OCI-LY3 (cell line): ENCODE measurements around the gene COPS3.

Experiments used
- H2AFZ ChIP-seq: fragments of 200-600, 300-600 bp; shearing (Covaris generic); 2 replicates; pipeline ENCODE4 v1.6.0; 2014; ENCODE audit warnings: antibody characterized with exemption, low read depth, low read length
- H3K27ac ChIP-seq: fragments of 200-600, 300-600 bp; sonication (generic); 2 replicates; pipeline ENCODE4 v1.5.1; 2014; ENCODE audit warnings: mild to moderate bottlenecking, low read length, moderate library complexity, mixed read lengths
- H3K27me3 ChIP-seq: fragments of 200-600, 300-600 bp; sonication (generic); 2 replicates; pipeline ENCODE4 v1.6.1; 2014; ENCODE audit warnings: low read depth, low read length, mixed read lengths
- H3K36me3 ChIP-seq: fragments of 200-600, 300-600 bp; sonication (generic); replicated peaks from 2 replicates; pipeline ENCODE3; 2014; ENCODE audit warnings: low read depth, low read length, mixed read lengths
- H3K4me1 ChIP-seq: fragments of 300-600, 200-600 bp; sonication (generic); 2 replicates; pipeline ENCODE4 v1.6.1; 2014; ENCODE audit warnings: low read length, mixed read lengths
- H3K4me2 ChIP-seq: fragments of 200-600, 300-600 bp; sonication (generic); 2 replicates; pipeline ENCODE4 v1.6.1; 2014; ENCODE audit warnings: low read length, mixed read lengths
- H3K4me3 ChIP-seq: fragments of 300-600, 200-600 bp; sonication (generic); 2 replicates; pipeline ENCODE4 v1.5.1; 2014; ENCODE audit warnings: antibody characterized with exemption, mild to moderate bottlenecking, low read length, moderate library complexity
- H3K79me2 ChIP-seq: fragments of 300-600, 200-600 bp; shearing (Covaris generic); 2 replicates; pipeline ENCODE4 v1.6.1; 2014; ENCODE audit warnings: mild to moderate bottlenecking, low read length, mixed read lengths
- H3K9ac ChIP-seq: fragments of 300-600, 200-600 bp; shearing (Covaris generic); 2 replicates; pipeline ENCODE4 v1.6.0; 2014; ENCODE audit warnings: mild to moderate bottlenecking, low read length, moderate library complexity
- H3K9me3 ChIP-seq: fragments of 200-600, 300-600 bp; shearing (Covaris generic); 2 replicates; pipeline ENCODE4 v1.6.1; 2014; ENCODE audit warnings: low read length, mixed read lengths; ENCODE audit not compliant: insufficient read depth
- H4K20me1 ChIP-seq: fragments of 200-600, 300-600 bp; sonication (generic); 2 replicates; pipeline ENCODE4 v1.6.1; 2016; ENCODE audit warnings: low read length, mixed read lengths; ENCODE audit not compliant: insufficient read depth
- CTCF ChIP-seq: fragments of 200-600, 300-600 bp; sonication (generic); IDR thresholded peaks from 2 replicates; pipeline ENCODE4 v1.5.1; 2014; ENCODE audit warnings: antibody characterized with exemption, low read length, low read depth
- EZH2phosphoT487 ChIP-seq: fragments of 200-600 bp; shearing (Covaris generic); IDR thresholded peaks from 2 replicates; pipeline ENCODE4 v1.6.1; 2018; ENCODE audit warnings: antibody characterized with exemption, mixed run types, low read depth

The COPS3 gene

GRCh38 chr17:17325228-17325627 is 44.2 kb upstream of the COPS3 start:
- H3K27ac ChIP-seq, result no peak overlapping the region
- TF ChIP-seq EZH2phosphoT487 (no peak), CTCF (no peak)
- no peaks in the 10 kb centered on the region for H4K20me1 ChIP-seq
- no peaks in the 10 kb centered on the region for H3K79me2 ChIP-seq
- no peak overlapping the region for H3K9ac ChIP-seq
- no peaks in the 10 kb centered on the region for H3K27me3 ChIP-seq
- no peaks in the 10 kb centered on the region for H3K4me1 ChIP-seq
- H3K4me3 ChIP-seq, result no peak overlapping the region
- H3K9me3 ChIP-seq, result no peaks in the 10 kb centered on the region
- H3K4me2 ChIP-seq, result no peak overlapping the region
- H2AFZ ChIP-seq, result no peak overlapping the region
- H3K36me3 ChIP-seq, result no peaks in the 10 kb centered on the region

GRCh38 chr17:17324616-17325015 is 43.6 kb upstream of the COPS3 start:
- no peaks in the 10 kb centered on the region for H3K36me3 ChIP-seq
- no peak overlapping the region for H3K4me3 ChIP-seq
- H3K4me1 ChIP-seq, result no peaks in the 10 kb centered on the region
- TF ChIP-seq EZH2phosphoT487, result no peak
- H3K27me3 ChIP-seq, result no peaks in the 10 kb centered on the region
- H2AFZ ChIP-seq, result no peak overlapping the region
- H3K9ac ChIP-seq, result no peak overlapping the region
- H3K27ac ChIP-seq, result no peak overlapping the region
- H3K9me3 ChIP-seq, result no peaks in the 10 kb centered on the region
- H3K79me2 ChIP-seq, result no peaks in the 10 kb centered on the region
- H4K20me1 ChIP-seq, result no peaks in the 10 kb centered on the region
- H3K4me2 ChIP-seq, result no peak overlapping the region

- H2AFZ ChIP-seq, result no peak overlapping the region
These were observed 41.8 kb upstream of the COPS3 start for GRCh38 chr17:17322516-17323510.

GRCh38 chr17:17321356-17322025 is 40.4 kb upstream of the COPS3 start:
- Histone ChIP-seq H3K4me3 (no peak overlapping the region), H3K36me3 (no peaks in the 10 kb centered on the region), H3K27ac (no peak overlapping the region), H3K9me3 (no peaks in the 10 kb centered on the region), H3K4me2 (no peak overlapping the region), H3K79me2 (no peaks in the 10 kb centered on the region), H3K27me3 (no peaks in the 10 kb centered on the region), H4K20me1 (no peaks in the 10 kb centered on the region), H2AFZ (no peak overlapping the region), H3K9ac (no peak overlapping the region), H3K4me1 (no peaks in the 10 kb centered on the region)
- no peak for TF ChIP-seq EZH2phosphoT487
- TF ChIP-seq CTCF, result no peak

More at GRCh38 chr17:17322516-17323510, 41.8 kb upstream of the COPS3 start:
- H3K4me1 ChIP-seq, result no peaks in the 10 kb centered on the region
- no peaks in the 10 kb centered on the region for H3K27me3 ChIP-seq
- H3K9ac ChIP-seq, result no peak overlapping the region
- no peaks in the 10 kb centered on the region for H3K36me3 ChIP-seq
- TF ChIP-seq EZH2phosphoT487, result no peak
- no peak for TF ChIP-seq CTCF
- H3K4me3 ChIP-seq, result no peak overlapping the region
- H3K27ac ChIP-seq, result no peak overlapping the region
- no peaks in the 10 kb centered on the region for H3K9me3 ChIP-seq
- no peaks in the 10 kb centered on the region for H4K20me1 ChIP-seq
- H3K79me2 ChIP-seq, result no peaks in the 10 kb centered on the region
- no peak overlapping the region for H3K4me2 ChIP-seq
